GM10248 (cell line): ENCODE measurements around the gene STING1.
A peak's percentile ranks its signal among the peaks of the same experiment; 100 is the strongest.
"Not testable (repeated sequence)": the region's sequence is repeated elsewhere in the genome, so short reads cannot be mapped to it uniquely, and the experiment has no call there.

Source experiments
- CTCF ChIA-PET: fragments of 300-600 bp; sonication (Branson Sonifier 250); formaldehyde crosslinking; extraction: SDS; loops from one replicate; lab custom pipeline; 2021; ENCODE audit warnings: antibody characterized with exemption; lab: Yijun Ruan, JAX
- POLR2A ChIA-PET: fragments of 350-650 bp; sonication (Branson Sonifier 250); formaldehyde crosslinking; extraction: SDS; loops from one replicate; lab custom pipeline; 2020; ENCODE audit warnings: antibody characterized with exemption; lab: Yijun Ruan, JAX
- DNase-seq: peaks from one replicate; pipeline ENCODE4 v3.0.0; 2012; ENCODE audit errors: extremely low spot score
- CTCF ChIP-seq: IDR thresholded peaks from 2 replicates; pipeline ENCODE4 v1.5.1; 2012; ENCODE audit warnings: mild to moderate bottlenecking, low read depth; ENCODE audit errors: extremely low read depth, missing control alignments, control extremely low read depth

Gene STING1

GRCh38 chr5:139513852-139514485, 31.4 kb upstream of the STING1 start:
- CTCF ChIA-PET, result interaction anchor here (0.6 to 18.6 kb wide), 38 partner anchors 10 to 252 kb away, joined by 3 to 504 read pairs (median 7); partner anchors contain the start of genes DNAJC18, ECSCR, SMIM33 and STING1
- DNase-seq, result no peak
- POLR2A ChIA-PET, result interaction anchor here (1.0 kb wide), 1 partner anchor 49 kb away, joined by 3 read pairs; no protein-coding TSS in a partner anchor
- no peak for TF ChIP-seq CTCF

DNA sequence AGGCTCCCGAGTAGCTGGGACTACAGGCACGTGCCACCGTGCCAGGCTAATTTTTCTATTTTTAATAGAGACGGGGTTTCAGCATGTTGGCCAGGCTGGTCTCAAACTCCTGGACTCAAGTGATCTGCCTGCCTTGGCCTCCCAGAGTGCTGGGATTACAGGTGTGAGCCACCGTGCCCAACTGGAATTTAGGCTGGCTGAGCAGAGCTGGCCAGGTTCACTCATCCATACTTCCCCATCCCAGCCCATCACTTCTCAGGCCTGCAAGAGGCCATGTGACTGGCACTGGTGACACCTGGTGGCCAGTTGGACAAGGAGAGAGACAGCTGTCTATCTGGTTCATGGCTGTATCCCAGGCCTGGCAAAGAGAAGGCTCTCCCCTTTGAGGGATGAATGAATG, 30.9 kb upstream of the STING1 start:
- peak; percentile 71 for DNase-seq
- ChIA-PET CTCF (interaction anchor here (0.7 to 18.6 kb wide), 39 partner anchors 10 to 240 kb away, joined by 3 to 504 read pairs (median 6); partner anchors contain the start of genes DNAJC18, ECSCR, SMIM33 and STING1), POLR2A (interaction anchor here (1.0 kb wide), 1 partner anchor 49 kb away, joined by 3 read pairs; no protein-coding TSS in a partner anchor)
- peak; percentile 90 for TF ChIP-seq CTCF

DNA sequence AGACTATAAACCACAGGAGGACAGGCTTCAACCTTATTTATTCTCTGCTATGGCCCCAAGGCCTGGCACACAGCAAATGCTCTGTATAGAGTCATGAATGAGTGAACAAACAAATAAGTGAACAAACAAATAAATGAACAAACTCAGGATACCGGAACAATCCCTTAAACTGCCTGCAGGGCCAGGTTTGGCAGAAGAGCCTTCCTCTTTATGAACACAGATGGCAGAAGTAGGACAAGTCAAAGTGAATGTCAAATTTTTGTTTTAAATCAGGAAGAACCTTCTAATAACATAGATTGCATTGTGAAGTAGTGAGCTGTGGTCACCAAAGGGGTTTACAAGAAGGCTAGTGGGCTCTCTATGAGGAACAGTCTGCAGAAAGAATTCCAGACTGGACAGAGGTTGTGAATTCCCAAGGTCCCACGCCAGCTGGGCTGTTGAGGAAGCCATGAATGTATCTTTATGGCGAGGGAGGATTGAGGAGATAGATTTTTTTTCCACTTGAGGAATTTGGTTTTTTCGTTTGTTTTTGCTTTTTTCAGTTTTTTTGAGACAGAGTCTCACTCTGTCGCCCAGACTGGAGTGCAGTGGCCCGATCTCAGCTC, 30.3 kb upstream of the STING1 start:
- no peak for DNase-seq
- CTCF ChIA-PET, result interaction anchor here (0.7 to 18.6 kb wide), 37 partner anchors 9 to 240 kb away, joined by 3 to 504 read pairs (median 8); partner anchors contain the start of genes DNAJC18, ECSCR, SMIM33 and STING1
- no peak for TF ChIP-seq CTCF
- POLR2A ChIA-PET, result interaction anchor here (1.0 kb wide), 1 partner anchor 50 kb away, joined by 3 read pairs; no protein-coding TSS in a partner anchor

- CTCF ChIA-PET, result interaction anchor here (0.9 to 5.0 kb wide), 8 partner anchors 9 to 112 kb away, joined by 3 to 30 read pairs (median 4); no protein-coding TSS in a partner anchor
- POLR2A ChIA-PET, DNase-seq: not testable (repeated sequence)
These were observed 22.2 kb upstream of the STING1 start for GRCh38 chr5:139504722-139505121.

DNA sequence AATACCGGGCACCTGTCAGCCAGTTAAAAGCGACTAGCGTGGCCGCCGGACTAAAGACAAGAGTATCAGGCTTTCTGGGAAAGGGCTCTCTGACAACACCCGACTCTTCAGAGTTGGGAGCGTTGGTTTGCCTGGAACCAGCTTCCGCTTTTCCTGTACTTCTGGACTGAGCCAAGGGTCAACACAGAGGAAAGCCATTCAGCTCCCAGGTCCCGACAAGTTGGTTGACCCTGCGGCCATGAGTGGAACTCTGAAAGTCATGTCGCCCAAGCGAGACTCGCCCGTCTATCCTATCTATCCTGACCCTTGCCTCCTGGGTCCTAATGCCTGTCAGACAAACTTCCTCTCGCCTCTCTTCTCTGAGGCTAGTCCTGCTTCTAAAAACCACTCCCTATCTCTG, 21.3 kb upstream of the STING1 start:
- POLR2A ChIA-PET, DNase-seq: not testable (repeated sequence)
- CTCF ChIA-PET, result interaction anchor here (1.0 to 5.0 kb wide), 5 partner anchors 9 to 81 kb away, joined by 3 to 30 read pairs (median 4); partner anchors contain the start of gene STING1

DNA sequence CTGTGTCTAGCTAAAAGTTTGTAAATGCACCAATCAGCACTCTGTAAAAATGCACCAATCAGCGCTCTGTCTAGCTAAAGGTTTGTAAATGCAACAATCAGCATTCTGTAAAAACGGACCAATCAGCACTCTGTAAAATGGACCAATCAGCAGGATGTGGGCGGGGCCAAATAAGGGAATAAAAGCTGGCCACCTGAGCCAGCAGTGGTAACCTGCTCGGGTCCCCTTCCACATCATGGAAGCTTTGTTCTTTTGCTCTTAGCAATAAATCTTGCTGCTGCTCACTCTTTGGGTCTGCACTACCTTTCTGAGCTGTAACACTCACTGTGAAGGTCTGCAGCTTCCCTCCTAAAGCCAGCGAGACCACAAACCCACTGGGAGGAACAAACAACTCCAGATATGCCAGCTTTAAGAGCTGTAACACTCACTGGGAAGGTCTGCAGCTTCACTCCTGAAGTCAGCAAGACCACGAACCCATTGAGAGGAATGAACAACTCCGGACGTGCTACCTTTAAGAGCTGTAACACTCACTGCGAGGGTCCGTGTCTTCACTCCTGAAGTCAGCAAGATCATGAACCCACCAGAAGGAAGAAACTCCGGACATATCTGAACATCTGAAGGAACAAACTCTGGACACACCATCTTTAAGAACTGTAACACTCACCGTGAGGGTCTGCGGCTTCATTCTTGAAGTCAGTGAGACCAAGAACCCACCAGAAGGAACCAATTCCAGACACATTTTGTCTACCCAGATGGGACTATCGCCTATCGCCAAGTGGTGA, 20.7 kb upstream of the STING1 start:
- POLR2A ChIA-PET, result not testable (repeated sequence)

DNA sequence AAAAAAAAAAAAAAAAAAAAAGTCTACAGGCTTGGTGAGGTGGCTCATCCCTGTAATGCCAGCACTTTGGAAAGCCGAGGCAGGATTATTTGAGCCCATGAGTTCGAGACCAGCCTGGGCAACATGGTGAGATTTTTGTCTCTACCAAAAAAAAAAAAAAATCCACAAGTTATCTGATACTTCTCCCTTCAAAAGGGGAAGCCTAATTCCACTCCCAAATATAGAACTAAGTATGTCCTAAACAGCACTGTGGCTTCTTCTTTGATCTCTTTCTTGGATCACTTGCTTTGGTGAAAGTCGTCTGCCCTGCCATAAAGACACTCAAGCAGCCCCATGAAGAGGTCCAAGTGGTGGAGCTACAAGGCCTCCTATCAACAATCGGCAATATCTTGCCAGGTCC, 18.8 kb upstream of the STING1 start:
- ChIA-PET POLR2A (no interaction called here), CTCF (interaction anchor here (0.9 to 5.0 kb wide), 4 partner anchors 12 to 78 kb away, joined by 3 to 30 read pairs (median 3); no protein-coding TSS in a partner anchor)
- no peak for DNase-seq
- TF ChIP-seq CTCF, result no peak

More for the DNA sequence above, 20.7 kb upstream of the STING1 start:
- not testable (repeated sequence) for DNase-seq
- CTCF ChIA-PET, result interaction anchor here (0.9 to 5.0 kb wide), 6 partner anchors 10 to 81 kb away, joined by 3 to 30 read pairs (median 4); partner anchors contain the start of gene STING1
